SK-N-SH treated with all-trans-retinoic acid at 6 μM for 48 hours (cell line): ENCODE results near the gene AASS.

Source experiments
- ATAC-seq: fragments of 200-7000 bp; cut with Tn5 transposase; 3 replicates; pipeline ENCODE4 v1.9.1; 2020; ENCODE audit warnings: mild to moderate bottlenecking, moderate library complexity
- ARNTL ChIP-seq: fragments of 450-650 bp; formaldehyde crosslinking; IDR thresholded peaks from 2 replicates; pipeline ENCODE4 v1.5.0; 2020; ENCODE audit warnings: low read depth, mild to moderate bottlenecking, moderate library complexity, borderline replicate concordance
- BACH2 ChIP-seq: fragments of 250-450 bp; sonication (Bioruptor Pico); IDR thresholded peaks from 2 replicates; pipeline ENCODE4 v1.9.0; 2021; ENCODE audit warnings: mild to moderate bottlenecking, borderline replicate concordance
- CREB5 ChIP-seq: fragments of 250-450 bp; sonication (Bioruptor Pico); IDR thresholded peaks from 2 replicates; pipeline ENCODE4 v1.5.1; 2020; ENCODE audit warnings: low read depth, mild to moderate bottlenecking, moderate library complexity
- CSDC2 ChIP-seq: fragments of 250-450 bp; sonication (Bioruptor Pico); IDR thresholded peaks from 2 replicates; pipeline ENCODE4 v1.5.0; 2020; ENCODE audit warnings: mild to moderate bottlenecking, moderate library complexity
- CSRNP3 ChIP-seq: fragments of 250-450 bp; sonication (Bioruptor Pico); IDR thresholded peaks from 2 replicates; pipeline ENCODE4 v1.5.1; 2021; ENCODE audit warnings: mild to moderate bottlenecking, moderate library complexity
- ESRRG ChIP-seq: fragments of 250-450 bp; sonication (Bioruptor Pico); IDR thresholded peaks from 2 replicates; pipeline ENCODE4 v1.6.1; 2021; ENCODE audit warnings: mild to moderate bottlenecking
- GLIS3 ChIP-seq: fragments of 250-450 bp; sonication (Bioruptor Pico); IDR thresholded peaks from 2 replicates; pipeline ENCODE4 v1.5.0; 2020; ENCODE audit warnings: mild to moderate bottlenecking, moderate library complexity
- ISL1 ChIP-seq: fragments of 250-450 bp; sonication (Bioruptor Pico); IDR thresholded peaks from 2 replicates; pipeline ENCODE4 v2.1.2; 2022; ENCODE audit warnings: mild to moderate bottlenecking, moderate library complexity
- OSR1 ChIP-seq: fragments of 250-450 bp; sonication (Bioruptor Pico); IDR thresholded peaks from 2 replicates; pipeline ENCODE4 v1.8.0; 2022; ENCODE audit warnings: moderate library complexity, mild to moderate bottlenecking, inconsistent platforms
- PATZ1 ChIP-seq: fragments of 250-450 bp; sonication (Bioruptor Pico); IDR thresholded peaks from 2 replicates; pipeline ENCODE4 v1.8.0; 2020; ENCODE audit warnings: mild to moderate bottlenecking, moderate library complexity, borderline replicate concordance
- POU6F1 ChIP-seq: fragments of 250-450 bp; sonication (Bioruptor Pico); IDR thresholded peaks from 2 replicates; pipeline ENCODE4 v1.8.0; 2021; ENCODE audit warnings: low read depth, mild to moderate bottlenecking, moderate library complexity, borderline replicate concordance
- RARB ChIP-seq: fragments of 250-450 bp; sonication (Bioruptor Pico); IDR thresholded peaks from 2 replicates; pipeline ENCODE4 v1.8.0; 2021; ENCODE audit warnings: mild to moderate bottlenecking, moderate library complexity
- SNAI2 ChIP-seq: fragments of 250-450 bp; sonication (Bioruptor Pico); IDR thresholded peaks from 2 replicates; pipeline ENCODE4 v1.5.0; 2020; ENCODE audit warnings: mild to moderate bottlenecking, moderate library complexity
- TCF4 ChIP-seq: fragments of 250-450 bp; sonication (Bioruptor Pico); IDR thresholded peaks from 2 replicates; pipeline ENCODE4 v1.8.0; 2021; ENCODE audit warnings: mild to moderate bottlenecking, moderate library complexity, borderline replicate concordance
- TOX ChIP-seq: fragments of 250-450 bp; sonication (Bioruptor Pico); IDR thresholded peaks from 2 replicates; pipeline ENCODE4 v1.8.0; 2021; ENCODE audit warnings: mild to moderate bottlenecking, moderate library complexity, borderline replicate concordance
- TSHZ2 ChIP-seq: fragments of 250-450 bp; sonication (Bioruptor Pico); IDR thresholded peaks from 2 replicates; pipeline ENCODE4 v1.5.0; 2020; ENCODE audit warnings: mild to moderate bottlenecking, moderate library complexity
- ZC3H10 ChIP-seq: fragments of 250-450 bp; sonication (Bioruptor Pico); IDR thresholded peaks from 2 replicates; pipeline ENCODE4 v1.5.1; 2021; ENCODE audit warnings: mild to moderate bottlenecking, moderate library complexity
- ZFP3 ChIP-seq: fragments of 250-450 bp; sonication (Bioruptor Pico); IDR thresholded peaks from 2 replicates; pipeline ENCODE4 v1.5.0; 2020; ENCODE audit warnings: mild to moderate bottlenecking, moderate library complexity
- ZFP30 ChIP-seq: fragments of 450-650 bp; formaldehyde crosslinking; IDR thresholded peaks from 2 replicates; pipeline ENCODE4 v1.5.0; 2022; ENCODE audit warnings: mild to moderate bottlenecking, moderate library complexity
- ZNF565 ChIP-seq: fragments of 450-650 bp; formaldehyde crosslinking; conservative IDR thresholded peaks from 2 replicates; pipeline ENCODE4 v1.5.0; 2020; ENCODE audit warnings: low read depth, mild to moderate bottlenecking, moderate library complexity
- ZNF8 ChIP-seq: fragments of 450-650 bp; formaldehyde crosslinking; IDR thresholded peaks from 2 replicates; pipeline ENCODE4 v1.5.0; 2020; ENCODE audit warnings: mild to moderate bottlenecking, moderate library complexity

AASS gene

GRCh38 chr7:122056977-122057376, 87.1 kb downstream of the AASS start:
- ATAC-seq = no peak
- TF ChIP-seq ZFP3 (CRISPR knock-in tag) (no peak), ZC3H10 (no peak), POU6F1 (CRISPR knock-in tag) (no peak), ZFP30 (CRISPR knock-in tag) (no peak), CREB5 (CRISPR knock-in tag) (no peak), PATZ1 (CRISPR knock-in tag) (no peak), ZNF565 (no peak), RARB (no peak), SNAI2 (no peak), GLIS3 (no peak), CSRNP3 (no peak), BACH2 (no peak), TCF4 (CRISPR knock-in tag) (no peak), ZNF8 (CRISPR knock-in tag) (no peak), CSDC2 (CRISPR knock-in tag) (no peak)

- no peak for TF ChIP-seq SNAI2
- TF ChIP-seq ESRRG (CRISPR knock-in tag) = no peak
- no peak for TF ChIP-seq TSHZ2 (CRISPR knock-in tag)
- TF ChIP-seq CSDC2 (CRISPR knock-in tag) = no peak
- ATAC-seq = no peak
Measured at GRCh38 chr7:122055073-122055472, 89.0 kb downstream of the AASS start.

- ATAC-seq = no peak
- TF ChIP-seq ISL1 (CRISPR knock-in tag) = no peak
- no peak for TF ChIP-seq PATZ1 (CRISPR knock-in tag)
- no peak for TF ChIP-seq ZC3H10
- no peak for TF ChIP-seq OSR1 (CRISPR knock-in tag)
- no peak for TF ChIP-seq BACH2
- TF ChIP-seq TSHZ2 (CRISPR knock-in tag) = no peak
- no peak for TF ChIP-seq ZFP30 (CRISPR knock-in tag)
- no peak for TF ChIP-seq TOX (CRISPR knock-in tag)
- TF ChIP-seq ARNTL (CRISPR knock-in tag) = no peak
Measured at GRCh38 chr7:122054393-122054792, 89.7 kb downstream of the AASS start.
